Osteoblast (primary cell): ENCODE measurements around the gene CABP5. TPM values are rescaled to one million over a fixed set of nuclear protein-coding genes. Genes with fewer than 3 reads are reported as not detected.
"Not testable (repeated sequence)": the region's sequence is repeated elsewhere in the genome, so short reads cannot be mapped to it uniquely, and the experiment has no call there.

Source experiments
- DNase-seq: peaks from one replicate; pipeline ENCODE4 v3.0.0; 2011; ENCODE audit warnings: low spot score, mixed read lengths; ENCODE audit not compliant: insufficient read length; ENCODE audit errors: missing footprints
- H2AFZ ChIP-seq: 2 replicates; pipeline ENCODE4 v1.6.0; 2011; ENCODE audit warnings: mild to moderate bottlenecking, low read length
- H3K27ac ChIP-seq: 2 replicates; pipeline ENCODE4 v1.5.1; 2011; ENCODE audit warnings: mild to moderate bottlenecking, low read depth, low read length, moderate library complexity
- H3K27me3 ChIP-seq: 2 replicates; pipeline ENCODE4 v1.6.0; 2012; ENCODE audit warnings: mild to moderate bottlenecking, control low read depth, inconsistent platforms, low read length, moderate library complexity; ENCODE audit not compliant: insufficient read depth
- H3K36me3 ChIP-seq: 2 replicates; pipeline ENCODE4 v1.5.1; 2011; ENCODE audit warnings: mild to moderate bottlenecking, low read length, control low read depth, moderate library complexity; ENCODE audit not compliant: insufficient read depth
- H3K4me1 ChIP-seq: 2 replicates; pipeline ENCODE4 v1.5.1; 2011; ENCODE audit warnings: mild to moderate bottlenecking, low read length, control low read depth, moderate library complexity; ENCODE audit not compliant: insufficient read depth
- H3K4me2 ChIP-seq: 2 replicates; pipeline ENCODE4 v1.6.0; 2011; ENCODE audit warnings: mild to moderate bottlenecking, low read length; ENCODE audit not compliant: insufficient read depth
- H3K4me3 ChIP-seq: fragments of 200-600 bp; sonication (generic); 3 replicates; pipeline ENCODE4 v1.5.1; 2012; ENCODE audit warnings: mild to moderate bottlenecking, low read length, inconsistent platforms; ENCODE audit not compliant: insufficient read depth
- H3K79me2 ChIP-seq: 2 replicates; pipeline ENCODE4 v1.6.0; 2012; ENCODE audit warnings: mild to moderate bottlenecking, low read length, control low read depth, inconsistent platforms; ENCODE audit not compliant: insufficient read depth
- H3K9me3 ChIP-seq: 2 replicates; pipeline ENCODE4 v1.5.1; 2011; ENCODE audit warnings: low read depth, low read length, control low read depth
- H4K20me1 ChIP-seq: 2 replicates; pipeline ENCODE4 v1.6.0; 2012; ENCODE audit warnings: mild to moderate bottlenecking, low read length, control low read depth; ENCODE audit not compliant: insufficient read depth
- total RNA-seq: library from RNA; depleted of rRNA; stranded (reverse); fragments of >200 nt; gene quantifications from 2 replicates; pipeline ENCODE4 v1.2.3, GENCODE V29; 2012
- TF ChIP-seq, protein P1 (sequence below): IDR thresholded peaks from 2 replicates; pipeline ENCODE4 v1.5.1; 2011; ENCODE audit warnings: mild to moderate bottlenecking, low read depth, low read length, moderate library complexity; ENCODE audit errors: extremely low read depth

CABP5 gene
- total RNA-seq, 1 donor: not detected

DNA sequence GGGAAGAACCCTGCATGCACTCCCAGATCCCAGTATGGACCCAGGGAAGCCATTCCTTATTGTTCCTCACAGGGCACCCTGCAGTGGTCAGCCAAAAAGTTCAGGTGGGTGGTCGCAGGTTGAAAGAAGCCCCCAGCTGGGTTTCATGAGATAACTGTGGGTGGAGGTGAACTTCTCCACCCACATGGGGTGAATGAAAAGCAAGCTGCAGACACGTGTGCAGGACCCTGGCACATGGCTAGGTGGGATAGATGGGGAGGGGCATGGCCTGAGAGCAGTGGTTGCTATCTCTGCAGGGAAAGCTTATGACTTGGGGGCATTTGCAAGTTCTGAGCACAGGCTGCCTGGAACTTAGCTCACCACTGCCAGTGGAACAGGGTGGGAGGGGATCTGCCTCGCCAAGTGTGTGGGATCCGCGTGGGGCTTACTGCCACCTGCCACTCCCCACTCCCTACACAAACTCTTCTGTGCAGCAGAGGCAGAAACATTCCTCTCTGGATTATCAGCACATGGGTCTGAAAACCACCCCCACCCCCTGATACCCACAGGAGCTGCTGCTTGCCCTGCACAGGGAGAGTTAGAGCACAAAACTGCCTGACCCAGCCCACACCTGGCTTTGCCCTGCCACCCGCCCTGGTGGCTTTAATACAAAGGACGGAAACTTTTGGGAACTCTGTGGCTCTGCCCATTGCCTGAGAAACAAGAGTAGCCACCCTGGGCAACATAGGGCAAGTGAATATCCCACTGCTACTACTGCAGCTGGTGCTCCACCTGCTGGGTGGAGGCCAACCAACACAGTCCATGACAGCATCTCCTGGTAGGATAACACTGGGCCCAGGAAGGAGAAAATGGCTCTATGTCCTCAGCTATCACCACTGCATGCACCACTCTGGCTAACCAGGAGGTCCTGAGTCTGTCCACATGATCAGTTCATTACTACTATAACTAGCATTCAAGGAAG lies 42.3 kb upstream of the CABP5 start:
- peaks cover 17% of the 10 kb centered on the region for H3K4me1 ChIP-seq

DNA sequence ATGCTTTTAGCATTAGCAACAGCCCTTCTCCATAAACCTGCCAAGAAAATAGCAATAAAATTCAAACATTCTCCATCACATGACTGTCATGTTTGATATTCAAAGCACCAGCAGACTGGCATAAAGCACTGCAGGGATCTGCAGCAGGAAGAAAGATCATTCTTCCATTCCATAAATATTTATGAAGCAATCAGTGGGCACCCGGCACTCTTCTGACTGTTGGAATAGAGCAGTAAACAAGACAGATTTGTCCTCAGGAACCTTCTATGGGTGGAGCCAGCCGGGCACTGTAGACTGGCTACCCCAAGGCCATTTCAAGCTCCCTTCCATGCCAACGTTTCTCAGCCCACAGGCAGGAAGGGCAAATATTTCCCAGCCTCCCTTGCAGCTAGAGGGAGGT lies 41.2 kb upstream of the CABP5 start:
- no peak overlapping the region for H3K4me2 ChIP-seq
- H3K4me3 ChIP-seq: no peak overlapping the region
- TF ChIP-seq, protein P1, sequence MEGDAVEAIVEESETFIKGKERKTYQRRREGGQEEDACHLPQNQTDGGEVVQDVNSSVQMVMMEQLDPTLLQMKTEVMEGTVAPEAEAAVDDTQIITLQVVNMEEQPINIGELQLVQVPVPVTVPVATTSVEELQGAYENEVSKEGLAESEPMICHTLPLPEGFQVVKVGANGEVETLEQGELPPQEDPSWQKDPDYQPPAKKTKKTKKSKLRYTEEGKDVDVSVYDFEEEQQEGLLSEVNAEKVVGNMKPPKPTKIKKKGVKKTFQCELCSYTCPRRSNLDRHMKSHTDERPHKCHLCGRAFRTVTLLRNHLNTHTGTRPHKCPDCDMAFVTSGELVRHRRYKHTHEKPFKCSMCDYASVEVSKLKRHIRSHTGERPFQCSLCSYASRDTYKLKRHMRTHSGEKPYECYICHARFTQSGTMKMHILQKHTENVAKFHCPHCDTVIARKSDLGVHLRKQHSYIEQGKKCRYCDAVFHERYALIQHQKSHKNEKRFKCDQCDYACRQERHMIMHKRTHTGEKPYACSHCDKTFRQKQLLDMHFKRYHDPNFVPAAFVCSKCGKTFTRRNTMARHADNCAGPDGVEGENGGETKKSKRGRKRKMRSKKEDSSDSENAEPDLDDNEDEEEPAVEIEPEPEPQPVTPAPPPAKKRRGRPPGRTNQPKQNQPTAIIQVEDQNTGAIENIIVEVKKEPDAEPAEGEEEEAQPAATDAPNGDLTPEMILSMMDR: no peak
- no peak for DNase-seq
- no peaks in the 10 kb centered on the region for H3K36me3 ChIP-seq
- no peaks in the 10 kb centered on the region for H3K79me2 ChIP-seq
- no peak overlapping the region for H3K27ac ChIP-seq
- H3K27me3 ChIP-seq: peaks cover 13% of the 10 kb centered on the region
- peaks cover 6% of the 10 kb centered on the region for H3K4me1 ChIP-seq
- H3K9me3 ChIP-seq: no peaks in the 10 kb centered on the region
- no peaks in the 10 kb centered on the region for H4K20me1 ChIP-seq
- no peak overlapping the region for H2AFZ ChIP-seq

More for the DNA sequence above, 42.3 kb upstream of the CABP5 start:
- no peak overlapping the region for H2AFZ ChIP-seq
- H3K36me3 ChIP-seq: no peaks in the 10 kb centered on the region
- no peaks in the 10 kb centered on the region for H3K79me2 ChIP-seq
- no peak overlapping the region for H3K4me3 ChIP-seq
- no peak overlapping the region for H3K27ac ChIP-seq
- H3K4me2 ChIP-seq: no peak overlapping the region
- no peak for DNase-seq
- H4K20me1 ChIP-seq: no peaks in the 10 kb centered on the region
- H3K27me3 ChIP-seq: peaks cover 13% of the 10 kb centered on the region
- TF ChIP-seq, protein P1: no peak
- H3K9me3 ChIP-seq: peaks cover 3% of the 10 kb centered on the region

DNA sequence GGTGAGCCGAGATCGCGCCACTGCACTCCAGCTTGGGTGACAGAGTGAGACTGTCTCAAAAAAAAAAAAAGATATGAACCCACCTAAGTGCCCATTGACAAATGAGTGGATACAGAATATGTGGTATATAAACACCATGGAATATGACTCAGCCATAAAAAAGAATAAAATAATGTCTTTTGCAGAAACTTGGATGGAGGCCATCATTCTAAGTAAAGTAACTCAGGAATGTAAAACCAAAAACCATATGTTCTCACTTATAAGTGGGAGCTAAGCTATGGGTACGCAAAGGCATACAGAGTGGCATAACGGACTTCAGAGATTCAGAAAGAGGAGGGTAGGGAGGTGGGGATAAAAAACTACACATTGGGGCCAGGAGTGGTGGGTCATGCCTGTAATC lies 37.2 kb upstream of the CABP5 start:
- Histone ChIP-seq H4K20me1 (no peaks in the 10 kb centered on the region), H3K27ac (no peak overlapping the region), H3K9me3 (no peaks in the 10 kb centered on the region), H3K27me3 (no peaks in the 10 kb centered on the region), H3K4me2 (no peak overlapping the region), H3K4me3 (no peak overlapping the region), H2AFZ (no peak overlapping the region), H3K79me2 (no peaks in the 10 kb centered on the region), H3K36me3 (no peaks in the 10 kb centered on the region), H3K4me1 (no peaks in the 10 kb centered on the region)
- TF ChIP-seq, protein P1: no peak
- DNase-seq: no peak

DNA sequence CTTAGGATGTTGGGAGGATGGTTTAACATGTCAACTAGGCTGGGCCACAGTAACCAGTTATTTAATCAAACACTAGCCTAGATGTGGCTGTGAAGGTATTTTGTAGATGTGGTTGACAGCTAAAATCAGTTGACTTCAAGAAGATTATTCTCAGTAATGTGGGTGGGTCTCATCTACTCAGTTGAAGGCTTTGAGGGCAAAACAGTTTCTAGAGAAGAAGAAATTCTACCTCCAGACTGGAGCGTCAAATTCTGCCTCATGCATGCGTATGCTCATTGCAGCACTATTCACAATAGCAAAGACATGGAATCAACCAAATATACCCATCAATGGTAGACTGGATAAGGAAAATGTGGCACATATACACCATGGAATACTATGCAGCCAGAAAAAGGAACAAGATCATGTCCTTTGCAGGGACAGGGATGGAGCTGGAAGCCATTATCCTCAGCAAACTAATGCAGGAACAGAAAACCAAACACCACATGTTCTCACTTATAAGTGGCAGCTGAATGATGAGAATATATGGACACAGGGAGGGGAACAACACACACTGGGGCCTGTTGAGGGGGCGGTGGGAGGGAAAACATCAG lies 26.4 kb upstream of the CABP5 start:
- not testable (repeated sequence) for H3K4me2 ChIP-seq, H4K20me1 ChIP-seq, H3K27ac ChIP-seq, H3K4me3 ChIP-seq, DNase-seq, H3K27me3 ChIP-seq, H3K79me2 ChIP-seq, H3K36me3 ChIP-seq, H3K9me3 ChIP-seq, H2AFZ ChIP-seq, H3K4me1 ChIP-seq
